NT2/D1 (cell line): Measurements from ENCODE around the gene UBE2J2.

ENCODE experiments used
- DNase-seq: peaks from one replicate; pipeline ENCODE4 v3.0.0-alpha.2; 2011; ENCODE audit warnings: low read depth, low spot score
- H3K27me3 ChIP-seq: 2 replicates; pipeline ENCODE4 v1.6.0; 2011; ENCODE audit warnings: mild to moderate bottlenecking; ENCODE audit not compliant: insufficient read length, insufficient read depth
- H3K36me3 ChIP-seq: 2 replicates; pipeline ENCODE4 v1.6.1; 2011; ENCODE audit warnings: mild to moderate bottlenecking, low read length, mixed read lengths; ENCODE audit not compliant: insufficient read depth, insufficient read length
- H3K4me1 ChIP-seq: 2 replicates; pipeline ENCODE4 v1.5.1; 2011; ENCODE audit not compliant: insufficient read depth, insufficient read length
- H3K4me3 ChIP-seq: 2 replicates; pipeline ENCODE4 v1.5.1; 2011; ENCODE audit warnings: low read depth; ENCODE audit not compliant: insufficient read length
- H3K9ac ChIP-seq: 2 replicates; pipeline ENCODE4 v1.6.0; 2011; ENCODE audit warnings: low read depth; ENCODE audit not compliant: insufficient read length
- H3K9me3 ChIP-seq: 2 replicates; pipeline ENCODE4 v1.5.1; 2011; ENCODE audit warnings: mild to moderate bottlenecking, low read length; ENCODE audit not compliant: insufficient read depth
- SUZ12 ChIP-seq: IDR thresholded peaks from 2 replicates; pipeline ENCODE4 v1.6.1; 2011; ENCODE audit not compliant: insufficient read length, insufficient read depth; ENCODE audit errors: extremely low read depth
- YY1 ChIP-seq: IDR thresholded peaks from 2 replicates; pipeline ENCODE4 v1.6.1; 2011; ENCODE audit not compliant: insufficient read length, insufficient read depth
- ZNF274 ChIP-seq: IDR thresholded peaks from 2 replicates; pipeline ENCODE4 v1.6.1; 2011; ENCODE audit warnings: mild to moderate bottlenecking, low read depth, low read length

UBE2J2 gene

DNA sequence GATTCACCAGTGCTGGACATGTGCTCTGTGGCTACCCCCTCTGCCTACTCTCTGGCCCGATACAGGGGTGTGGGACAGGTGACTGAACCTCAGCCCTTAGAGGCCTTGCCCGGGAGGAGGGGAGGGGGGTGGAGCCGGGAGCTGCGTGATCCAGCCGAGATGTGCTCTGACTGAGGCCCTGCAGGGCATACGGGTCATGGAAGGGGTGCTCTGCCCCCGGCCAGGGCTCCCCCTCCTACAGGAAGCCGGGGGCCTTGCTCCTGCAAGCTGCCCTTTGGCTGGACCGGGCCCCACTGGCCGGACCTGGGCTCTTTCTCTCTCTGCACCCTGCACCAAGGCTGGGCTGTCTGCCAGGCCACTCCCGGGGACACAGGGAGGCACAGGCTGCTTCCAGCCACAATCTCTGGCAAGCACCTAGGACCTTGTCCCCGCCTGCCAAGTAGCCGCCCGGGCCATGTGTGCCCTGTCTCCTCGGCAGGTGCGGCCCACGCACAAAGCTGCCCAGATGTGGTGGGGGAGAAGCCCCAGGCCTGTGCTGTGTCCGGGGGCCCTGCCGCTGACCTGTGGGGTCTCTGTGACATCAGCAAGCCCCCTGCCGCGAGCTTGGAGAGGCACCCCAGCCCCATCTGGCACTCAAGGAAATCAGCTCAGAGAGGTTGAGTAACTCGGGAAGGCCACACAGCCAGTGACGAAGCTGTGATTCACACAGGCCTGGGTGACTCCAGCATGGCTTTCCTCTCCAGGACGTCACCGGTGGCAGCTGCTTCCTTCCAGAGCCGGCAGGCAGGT lies 8.1 kb upstream of the UBE2J2 start:
- TF ChIP-seq YY1 (no peak), ZNF274 (no peak), SUZ12 (no peak)
- Histone ChIP-seq H3K4me1 (peaks cover 2% of the 10 kb centered on the region), H3K27me3 (no peaks in the 10 kb centered on the region), H3K9ac (no peak overlapping the region), H3K4me3 (no peak overlapping the region), H3K9me3 (no peaks in the 10 kb centered on the region), H3K36me3 (no peaks in the 10 kb centered on the region)
- no peak for DNase-seq

DNA sequence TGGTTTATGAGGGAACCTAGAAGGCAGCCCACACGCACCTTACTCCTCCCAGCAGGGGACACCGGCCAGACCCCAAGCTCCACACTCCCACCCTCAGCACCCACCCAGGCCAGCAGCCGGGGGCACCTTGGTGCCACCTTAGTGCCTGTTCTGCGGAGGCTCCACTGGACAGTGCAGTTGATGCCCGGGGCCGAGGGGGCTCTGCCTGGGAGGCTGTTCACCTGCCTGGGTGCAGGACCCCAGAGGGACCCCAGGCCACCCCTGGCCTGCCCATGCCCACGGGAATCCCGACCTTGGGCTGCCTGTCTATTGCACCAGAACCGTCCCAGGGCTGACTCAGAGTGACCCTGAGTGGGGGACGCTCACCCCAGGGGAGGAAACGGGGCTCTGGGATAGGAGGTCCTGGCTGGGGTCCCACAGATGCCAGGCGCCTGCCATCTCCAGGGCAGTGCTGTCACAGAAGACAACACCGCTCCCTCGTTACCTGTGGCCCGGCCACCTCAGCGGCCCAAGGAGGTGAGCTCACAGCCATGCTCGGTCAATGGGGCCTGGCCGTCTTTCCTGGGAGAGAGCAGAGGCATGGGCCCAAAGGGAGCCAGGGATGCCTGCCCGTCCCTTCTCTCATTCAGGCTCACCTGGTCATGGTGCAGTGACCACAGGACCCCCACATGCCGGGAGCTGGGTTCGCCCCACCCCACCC lies 7.3 kb upstream of the UBE2J2 start:
- DNase-seq = no peak
- H3K9ac ChIP-seq = no peak overlapping the region
- TF ChIP-seq ZNF274 = no peak
- H3K9me3 ChIP-seq = no peaks in the 10 kb centered on the region; the same call in 1 of the 2 replicates
- no peak overlapping the region for H3K4me3 ChIP-seq
- no peaks in the 10 kb centered on the region for H3K27me3 ChIP-seq
- H3K4me1 ChIP-seq = peaks cover 2% of the 10 kb centered on the region
- H3K36me3 ChIP-seq = no peaks in the 10 kb centered on the region

DNA sequence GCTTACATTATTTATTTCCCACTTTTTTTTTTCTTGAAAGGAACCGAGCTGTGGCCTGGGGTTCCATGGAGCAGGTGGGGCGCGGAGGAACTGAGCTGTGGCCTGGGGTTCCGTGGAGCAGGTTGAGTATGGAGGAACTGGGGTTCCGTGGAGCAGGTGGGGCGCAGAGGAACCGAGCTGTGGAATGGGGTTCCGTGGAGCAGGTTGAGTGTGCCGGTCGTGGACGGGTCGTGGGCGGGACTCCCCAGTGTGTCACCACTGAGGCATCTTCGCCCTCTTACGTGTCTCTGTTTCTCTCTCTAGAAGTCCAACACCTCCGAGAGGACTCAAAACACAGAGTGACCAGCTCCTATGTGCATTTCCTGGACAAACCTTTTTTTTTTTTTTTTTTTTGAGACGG lies 5.4 kb upstream of the UBE2J2 start:
- Histone ChIP-seq H3K4me3 (no peak overlapping the region), H3K27me3 (no peaks in the 10 kb centered on the region), H3K4me1 (peaks cover 2% of the 10 kb centered on the region), H3K9ac (no peak overlapping the region), H3K36me3 (no peaks in the 10 kb centered on the region), H3K9me3 (no peaks in the 10 kb centered on the region; the same call in 1 of the 2 replicates)
- DNase-seq = no peak
- no peak for TF ChIP-seq YY1
- TF ChIP-seq SUZ12 = no peak
- TF ChIP-seq ZNF274 = no peak

DNA sequence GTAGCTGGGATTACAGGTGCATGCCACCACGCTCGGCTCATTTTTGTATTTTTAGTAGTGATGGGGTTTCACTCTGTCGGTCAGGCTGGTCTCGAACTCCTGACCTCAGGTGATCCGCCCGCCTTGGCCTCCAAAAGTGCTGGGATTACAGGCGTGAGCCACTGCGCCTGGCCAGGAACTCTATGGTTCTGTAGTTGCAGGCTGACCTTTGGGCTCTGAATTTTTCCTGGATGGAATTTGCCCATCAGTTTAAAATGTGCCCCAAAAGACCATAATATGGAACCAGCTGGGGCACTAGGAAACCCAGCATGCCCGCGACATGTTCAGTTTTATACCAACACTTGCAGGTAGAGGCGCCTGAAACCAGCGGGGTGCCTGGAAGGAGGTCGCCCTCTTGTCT lies 5.0 kb upstream of the UBE2J2 start:
- TF ChIP-seq SUZ12 (no peak), YY1 (no peak), ZNF274 (no peak)
- no peaks in the 10 kb centered on the region; the same call in 1 of the 2 replicates for H3K9me3 ChIP-seq
- peaks cover under 1% of the 10 kb centered on the region for H3K4me1 ChIP-seq
- no peaks in the 10 kb centered on the region for H3K36me3 ChIP-seq
- no peak for DNase-seq
- no peaks in the 10 kb centered on the region for H3K27me3 ChIP-seq
- no peak overlapping the region for H3K4me3 ChIP-seq
- no peak overlapping the region for H3K9ac ChIP-seq

DNA sequence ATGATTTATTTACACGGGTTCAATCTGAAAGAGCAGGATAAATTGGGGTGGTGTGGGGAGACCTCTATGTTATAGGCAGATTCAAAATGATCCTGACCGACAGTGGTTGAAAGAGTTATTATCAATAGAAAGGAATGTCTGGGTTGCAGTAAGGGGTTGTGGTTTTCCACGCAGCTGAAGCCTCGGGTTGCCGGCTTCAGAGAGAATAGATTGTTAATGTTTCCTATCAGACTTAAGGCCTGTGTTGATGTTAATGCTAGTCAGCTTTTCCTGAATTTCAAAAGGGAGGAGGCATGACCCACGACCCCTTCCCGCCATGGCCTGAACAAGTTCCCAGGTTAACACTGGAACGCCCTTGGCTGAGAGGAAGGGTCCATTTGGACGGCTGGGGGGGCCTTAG lies 2.2 kb upstream of the UBE2J2 start:
- TF ChIP-seq YY1 (no peak), ZNF274 (no peak), SUZ12 (no peak)
- H3K27me3 ChIP-seq = no peaks in the 10 kb centered on the region
- H3K36me3 ChIP-seq = peaks cover 17% of the 10 kb centered on the region
- H3K9ac ChIP-seq = no peak overlapping the region
- H3K9me3 ChIP-seq = no peaks in the 10 kb centered on the region; the same call in 1 of the 2 replicates
- peaks cover 7% of the 10 kb centered on the region for H3K4me1 ChIP-seq
- no peak for DNase-seq
- H3K4me3 ChIP-seq = no peak overlapping the region

DNA sequence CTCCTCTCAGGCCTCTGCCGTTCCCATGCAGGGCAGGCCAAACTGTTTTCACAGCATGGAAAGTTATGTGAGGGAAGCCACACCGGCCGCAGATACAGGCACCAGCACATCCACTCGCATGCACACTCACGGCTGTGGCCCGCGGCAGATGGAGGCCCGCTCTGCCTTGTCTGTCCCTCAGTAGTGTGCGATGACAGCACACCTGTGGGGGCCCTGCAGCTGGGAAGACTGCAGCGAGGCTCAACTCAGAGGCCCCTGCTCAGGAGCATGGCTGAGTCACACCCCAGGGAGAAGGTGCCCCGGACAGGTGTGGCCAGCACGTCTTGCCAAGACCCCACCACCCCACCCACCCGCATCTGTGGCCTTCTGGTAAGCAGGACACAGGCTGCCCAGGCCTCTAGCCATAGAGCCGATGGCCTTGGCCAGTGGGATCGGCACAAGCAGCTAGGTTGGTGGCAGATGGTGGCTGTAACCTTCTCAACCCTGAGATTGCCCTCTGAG lies 1.3 kb upstream of the UBE2J2 start:
- Histone ChIP-seq H3K9me3 (no peaks in the 10 kb centered on the region; the same call in 1 of the 2 replicates), H3K36me3 (peaks cover 26% of the 10 kb centered on the region), H3K27me3 (no peaks in the 10 kb centered on the region), H3K4me1 (peaks cover 7% of the 10 kb centered on the region), H3K4me3 (no peak overlapping the region), H3K9ac (peak overlapping the region; percentile 87)
- DNase-seq = no peak
- TF ChIP-seq YY1 = no peak
- no peak for TF ChIP-seq SUZ12
- TF ChIP-seq ZNF274 = no peak

DNA sequence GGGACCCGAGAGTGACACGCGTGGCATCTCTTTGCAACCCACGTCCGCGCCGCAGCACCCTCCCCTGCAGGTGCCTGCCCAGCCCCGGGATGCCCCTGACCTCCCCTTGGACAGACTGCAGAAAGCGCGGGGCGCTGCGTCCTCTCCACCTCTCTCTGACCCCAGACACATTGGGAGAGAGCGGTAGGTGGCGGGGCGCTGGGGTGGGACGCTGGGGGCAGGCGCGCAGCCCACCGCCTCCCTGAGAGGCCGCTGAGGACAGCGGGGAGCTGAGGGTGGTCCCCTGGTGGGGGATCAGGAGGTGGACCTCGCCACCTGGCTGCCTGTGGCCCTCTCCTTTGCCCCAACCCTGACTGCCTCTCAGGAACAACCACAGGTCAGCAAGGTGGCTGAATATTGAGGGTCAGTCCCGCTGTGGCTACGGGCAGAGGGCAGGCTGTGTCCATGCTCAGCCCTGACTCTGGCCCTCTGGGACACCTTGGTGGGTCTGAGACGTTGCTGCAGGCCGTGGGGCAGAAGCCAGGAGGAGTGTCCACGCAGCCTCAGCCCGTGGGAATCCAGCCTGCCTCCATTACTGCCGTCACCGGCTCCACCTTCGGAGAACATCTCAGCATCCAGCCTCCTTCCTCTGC lies 761 bp upstream of the UBE2J2 start:
- DNase-seq = no peak
- no peaks in the 10 kb centered on the region; the same call in 1 of the 2 replicates for H3K9me3 ChIP-seq
- peak overlapping the region; percentile 87 for H3K9ac ChIP-seq
- H3K27me3 ChIP-seq = no peaks in the 10 kb centered on the region
- TF ChIP-seq SUZ12 (no peak), YY1 (no peak), ZNF274 (no peak)
- H3K4me1 ChIP-seq = peaks cover 7% of the 10 kb centered on the region
- peak overlapping the region; percentile 47 for H3K4me3 ChIP-seq
- H3K36me3 ChIP-seq = peaks cover 31% of the 10 kb centered on the region
